Measurements from ENCODE around the gene MAT2B. TPM values are rescaled to one million over a fixed set of nuclear protein-coding genes. Genes with fewer than 3 reads are reported as not detected.
A peak's percentile ranks its signal among the peaks of the same experiment; 100 is the strongest.

Gene MAT2B
- total RNA-seq (100 to 1,000 TPM; 101 to 102 TPM), polyA plus RNA-seq (288 TPM)

DNA sequence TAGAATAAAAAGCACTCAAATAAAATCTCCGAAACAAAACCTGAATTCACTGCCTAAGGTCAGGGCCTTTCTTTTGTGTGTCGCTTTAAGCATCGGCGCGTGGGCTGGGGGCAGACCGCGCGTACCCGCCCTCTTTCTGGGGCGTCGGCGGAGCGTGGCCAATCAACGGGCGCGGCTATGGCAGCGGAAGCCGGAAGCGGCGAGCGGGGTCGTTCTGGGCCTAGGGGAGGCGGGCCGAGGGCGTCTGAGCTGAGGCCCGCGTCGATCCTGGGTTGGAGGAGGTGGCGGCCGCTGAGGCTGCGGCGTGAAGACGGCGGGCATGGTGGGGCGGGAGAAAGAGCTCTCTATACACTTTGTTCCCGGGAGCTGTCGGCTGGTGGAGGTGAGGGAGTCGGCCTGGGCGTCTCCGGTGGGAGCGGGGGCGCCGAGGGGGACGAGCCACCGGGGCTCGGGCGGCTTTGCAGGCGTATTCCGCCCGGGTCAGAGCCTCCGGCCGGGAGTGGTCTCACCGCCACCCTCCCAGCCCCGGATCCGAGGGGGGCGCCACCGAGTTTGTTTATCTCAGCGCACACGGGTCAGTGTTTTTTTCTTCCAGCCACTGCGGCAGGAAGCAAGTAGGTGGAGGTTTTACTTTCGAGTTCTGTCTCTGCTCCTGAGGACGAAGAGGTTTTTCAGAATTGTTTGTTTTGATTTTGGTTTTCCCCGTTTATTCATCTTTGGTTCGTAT, at the start of gene MAT2B:
Gene MAT2B, plus strand, starts transcription at position 252 of the 727 bp plus-strand sequence. Its CDS starts 68 bp downstream, at position 320.
- POLR2A ChIA-PET: interaction anchor here (0.5 to 3.3 kb wide), 6 partner anchors 11 to 89 kb away, joined by 3 to 101 read pairs (median 4); partner anchors contain the start of genes CCNG1, HMMR and NUDCD2

DNA sequence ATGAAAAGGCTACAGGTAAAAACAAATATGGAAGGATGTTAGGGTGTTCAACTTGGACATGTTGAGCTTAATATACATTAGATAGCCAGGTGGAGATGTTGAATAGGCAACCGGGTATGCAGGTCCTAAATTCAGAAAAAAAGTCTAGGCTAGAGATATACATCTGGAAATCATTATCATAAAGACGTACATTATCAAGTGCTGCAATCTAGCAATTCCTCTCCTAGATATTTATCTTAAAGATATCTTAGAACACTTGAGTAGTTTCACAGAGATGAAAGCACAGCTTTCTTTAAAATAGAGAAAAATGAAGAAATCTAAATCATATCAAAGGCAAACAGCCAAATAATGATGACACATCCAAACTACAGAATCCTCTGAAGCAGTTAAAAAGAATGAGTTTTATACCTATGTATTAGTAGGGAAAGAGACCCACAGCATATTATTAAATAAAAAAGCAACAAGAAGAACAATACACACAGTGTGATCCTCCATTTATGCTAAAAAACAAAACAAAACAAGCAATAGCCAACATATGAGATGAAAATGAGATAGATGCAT, 49.3 kb upstream of the MAT2B start:
- Mint-ChIP-seq H3K27me3 (peaks cover 0 to 5% of the 10 kb centered on the region in 2 donors), H3K27ac (peak overlapping the region in 4 of 8 donors; percentile 21 to 79 (median 60)), H3K9me3 (peaks cover 0 to 2% (median 0%) of the 10 kb centered on the region in 5 donors), H3K4me1 (peaks cover 31 to 51% (median 49%) of the 10 kb centered on the region in 3 donors), H3K4me3 (peak overlapping the region in 1 of 7 donors; percentile 49), H3K36me3 (peaks cover 4 to 50% (median 11%) of the 10 kb centered on the region in 3 donors)
- no peaks in the 10 kb centered on the region for H3K9me3 ChIP-seq (ENCODE audit: low read length)
- H3K27ac ChIP-seq (ENCODE audit: low read depth, low read length): no peak overlapping the region
- peaks cover 18% of the 10 kb centered on the region for H3K4me1 ChIP-seq (ENCODE audit: insufficient read depth, low read length)
- CTCF ChIA-PET: no interaction called here
- no peak overlapping the region for H3K4me3 ChIP-seq (ENCODE audit: low read length)
- H3K27me3 ChIP-seq (ENCODE audit: insufficient read depth, low read length, poor library complexity, severe bottlenecking): no peaks in the 10 kb centered on the region
- POLR2A ChIA-PET: no interaction called here
- H3K36me3 ChIP-seq (ENCODE audit: insufficient read depth, low read length): peaks cover 4% of the 10 kb centered on the region
- no peak for DNase-seq

More for the DNA sequence above, at the start of gene MAT2B:
- Mint-ChIP-seq H3K36me3 (peaks cover 0 to 40% (median 2%) of the 10 kb centered on the region in 3 donors), H3K4me1 (peaks cover 58 to 64% (median 62%) of the 10 kb centered on the region in 3 donors), H3K27me3 (peaks cover 0 to 1% of the 10 kb centered on the region in 2 donors), H3K27ac (peak within 1 kb of the TSS; percentile 98 to 100 (median 99)), H3K9me3 (no peaks in the 10 kb centered on the region), H3K4me3 (peak within 1 kb of the TSS; percentile 95 to 99 (median 99))
- Histone ChIP-seq H3K4me3 (ENCODE audit: low read length) (peak within 1 kb of the TSS; percentile 61), H3K36me3 (ENCODE audit: insufficient read depth, low read length) (no peaks in the 10 kb centered on the region), H3K9me3 (ENCODE audit: low read length) (no peaks in the 10 kb centered on the region), H3K27me3 (ENCODE audit: insufficient read depth, low read length, poor library complexity, severe bottlenecking) (no peaks in the 10 kb centered on the region), H3K27ac (ENCODE audit: low read depth, low read length) (peak within 1 kb of the TSS; percentile 86), H3K4me1 (ENCODE audit: insufficient read depth, low read length) (peaks cover 39% of the 10 kb centered on the region)
- CTCF ChIA-PET: interaction anchor here (0.8 to 2.0 kb wide), 7 partner anchors 14 to 67 kb away, joined by 3 to 25 read pairs (median 4); partner anchors contain the start of genes CCNG1, HMMR and NUDCD2
- peak; percentile 94 to 97 (median 95) for DNase-seq

DNA sequence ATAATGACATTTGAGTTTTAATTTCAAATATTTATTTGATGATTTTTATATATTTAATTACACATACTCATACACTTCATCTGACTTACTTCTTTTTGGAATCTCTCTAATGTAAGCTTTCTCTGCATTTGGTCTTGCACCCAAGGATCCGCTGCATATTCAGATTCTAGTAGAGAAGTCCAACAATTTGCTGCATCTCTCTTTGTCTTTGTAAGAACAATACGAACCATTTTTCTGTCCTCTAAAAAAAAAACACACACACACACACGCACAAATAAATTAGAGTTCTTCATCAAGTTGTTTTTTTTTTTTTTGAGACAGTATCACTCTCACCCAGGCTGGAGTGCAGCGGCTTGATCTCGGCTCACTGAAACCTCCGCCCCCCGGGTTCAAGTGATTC, 48.6 kb upstream of the MAT2B start:
- ChIA-PET CTCF (interaction anchor here (1.1 kb wide), 1 partner anchor 12 kb away, joined by 4 read pairs; no protein-coding TSS in a partner anchor), POLR2A (no interaction called here)
- H3K36me3 ChIP-seq (ENCODE audit: insufficient read depth, low read length): peaks cover 4% of the 10 kb centered on the region
- no peak overlapping the region for H3K27ac ChIP-seq (ENCODE audit: low read depth, low read length)
- H3K27ac Mint-ChIP-seq: peak overlapping the region in 3 of 8 donors; percentile 2 to 51 (median 14)
- H3K9me3 Mint-ChIP-seq: peaks cover 0 to 2% (median 0%) of the 10 kb centered on the region in 5 donors
- peaks cover 22% of the 10 kb centered on the region for H3K4me1 ChIP-seq (ENCODE audit: insufficient read depth, low read length)
- no peak overlapping the region for H3K4me3 ChIP-seq (ENCODE audit: low read length)
- H3K36me3 Mint-ChIP-seq: peaks cover 4 to 47% (median 11%) of the 10 kb centered on the region in 3 donors
- no peak for DNase-seq
- H3K27me3 Mint-ChIP-seq: peaks cover 0 to 5% of the 10 kb centered on the region in 2 donors
- no peaks in the 10 kb centered on the region for H3K9me3 ChIP-seq (ENCODE audit: low read length)
- peaks cover 35 to 56% (median 54%) of the 10 kb centered on the region in 3 donors for H3K4me1 Mint-ChIP-seq
- H3K27me3 ChIP-seq (ENCODE audit: insufficient read depth, low read length, poor library complexity, severe bottlenecking): no peaks in the 10 kb centered on the region
- H3K4me3 Mint-ChIP-seq: peak overlapping the region in 1 of 7 donors; percentile 46

DNA sequence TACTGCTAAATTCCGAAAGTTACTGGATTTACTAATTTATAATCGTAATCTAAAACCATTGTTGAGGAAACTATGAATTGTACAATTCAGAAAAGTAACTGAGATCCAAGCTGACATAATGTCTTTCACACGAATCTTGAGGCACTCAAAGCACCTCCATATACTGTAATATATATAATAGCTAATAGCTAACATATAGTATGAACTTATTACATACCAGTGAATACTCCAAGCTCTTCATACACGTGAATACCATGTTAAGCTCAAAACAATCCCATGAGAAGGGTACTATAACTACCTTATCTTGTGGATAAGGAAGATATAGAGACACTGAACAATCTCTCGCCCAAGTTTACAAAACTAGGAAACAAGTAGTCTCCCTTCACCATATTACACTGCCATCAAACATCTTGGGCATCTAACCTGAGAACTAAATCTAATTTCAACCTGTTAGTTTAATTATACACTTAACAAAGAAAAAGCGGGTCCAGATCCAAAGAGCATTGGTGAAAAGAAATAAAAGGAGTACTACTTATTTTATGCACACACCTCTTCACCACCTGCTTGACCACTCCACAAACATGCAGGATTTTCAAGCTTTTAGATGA, 46.5 kb upstream of the MAT2B start:
- Mint-ChIP-seq H3K27me3 (peaks cover 0 to 5% of the 10 kb centered on the region in 2 donors), H3K4me3 (peak overlapping the region; percentile 92 to 98 (median 96)), H3K4me1 (peaks cover 43 to 68% (median 67%) of the 10 kb centered on the region in 3 donors), H3K27ac (peak overlapping the region; percentile 96 to 100 (median 99)), H3K36me3 (peaks cover 4 to 36% (median 8%) of the 10 kb centered on the region in 3 donors), H3K9me3 (peaks cover 0 to 2% (median 0%) of the 10 kb centered on the region in 5 donors)
- Histone ChIP-seq H3K9me3 (ENCODE audit: low read length) (no peaks in the 10 kb centered on the region), H3K27ac (ENCODE audit: low read depth, low read length) (peak overlapping the region; percentile 98), H3K4me1 (ENCODE audit: insufficient read depth, low read length) (peaks cover 30% of the 10 kb centered on the region), H3K27me3 (ENCODE audit: insufficient read depth, low read length, poor library complexity, severe bottlenecking) (no peaks in the 10 kb centered on the region), H3K4me3 (ENCODE audit: low read length) (peak overlapping the region; percentile 99), H3K36me3 (ENCODE audit: insufficient read depth, low read length) (peaks cover 4% of the 10 kb centered on the region)
- ChIA-PET CTCF (interaction anchor here (0.8 to 4.2 kb wide), 12 partner anchors 15 to 57 kb away, joined by 3 to 25 read pairs (median 6); partner anchors contain the start of genes CCNG1 and MAT2B), POLR2A (interaction anchor here (0.6 to 5.1 kb wide), 4 partner anchors 19 to 50 kb away, joined by 3 to 101 read pairs (median 20); partner anchors contain the start of genes CCNG1 and MAT2B)
- DNase-seq: no peak

DNA sequence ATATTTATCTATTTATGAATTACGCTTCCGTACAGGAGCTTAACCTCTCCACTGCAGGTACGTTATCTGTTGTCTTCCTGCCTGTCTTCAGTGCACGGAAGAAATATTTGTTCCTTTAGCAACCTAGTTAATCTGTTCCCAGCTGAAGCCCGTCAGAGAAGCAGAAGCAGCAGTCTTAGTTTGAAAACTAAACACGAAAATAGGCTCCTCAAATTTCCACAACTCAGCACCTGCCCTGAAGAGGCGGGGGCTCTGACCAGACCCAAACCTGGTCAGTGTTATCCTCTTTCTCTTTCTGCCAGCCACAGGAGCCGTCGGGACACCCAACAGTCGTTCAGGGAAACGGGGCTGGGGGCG, 46.0 kb upstream of the MAT2B start:
- Histone ChIP-seq H3K36me3 (ENCODE audit: insufficient read depth, low read length) (peaks cover 4% of the 10 kb centered on the region), H3K27ac (ENCODE audit: low read depth, low read length) (peak overlapping the region; percentile 98), H3K4me3 (ENCODE audit: low read length) (peak overlapping the region; percentile 99), H3K27me3 (ENCODE audit: insufficient read depth, low read length, poor library complexity, severe bottlenecking) (no peaks in the 10 kb centered on the region), H3K9me3 (ENCODE audit: low read length) (no peaks in the 10 kb centered on the region), H3K4me1 (ENCODE audit: insufficient read depth, low read length) (peaks cover 30% of the 10 kb centered on the region)
- Mint-ChIP-seq H3K27me3 (peaks cover 0 to 5% of the 10 kb centered on the region in 2 donors), H3K36me3 (peaks cover 4 to 34% (median 8%) of the 10 kb centered on the region in 3 donors), H3K9me3 (peaks cover 0 to 2% (median 0%) of the 10 kb centered on the region in 5 donors), H3K27ac (peak overlapping the region; percentile 96 to 100 (median 99)), H3K4me3 (peak overlapping the region; percentile 92 to 98 (median 96)), H3K4me1 (peaks cover 43 to 68% (median 67%) of the 10 kb centered on the region in 3 donors)
- CTCF ChIA-PET: interaction anchor here (0.8 to 4.2 kb wide), 13 partner anchors 14 to 57 kb away, joined by 3 to 25 read pairs (median 4); partner anchors contain the start of genes CCNG1 and MAT2B
- no peak for DNase-seq
- POLR2A ChIA-PET: interaction anchor here (0.6 to 5.1 kb wide), 7 partner anchors 18 to 53 kb away, joined by 3 to 101 read pairs (median 3); partner anchors contain the start of genes CCNG1 and MAT2B

DNA sequence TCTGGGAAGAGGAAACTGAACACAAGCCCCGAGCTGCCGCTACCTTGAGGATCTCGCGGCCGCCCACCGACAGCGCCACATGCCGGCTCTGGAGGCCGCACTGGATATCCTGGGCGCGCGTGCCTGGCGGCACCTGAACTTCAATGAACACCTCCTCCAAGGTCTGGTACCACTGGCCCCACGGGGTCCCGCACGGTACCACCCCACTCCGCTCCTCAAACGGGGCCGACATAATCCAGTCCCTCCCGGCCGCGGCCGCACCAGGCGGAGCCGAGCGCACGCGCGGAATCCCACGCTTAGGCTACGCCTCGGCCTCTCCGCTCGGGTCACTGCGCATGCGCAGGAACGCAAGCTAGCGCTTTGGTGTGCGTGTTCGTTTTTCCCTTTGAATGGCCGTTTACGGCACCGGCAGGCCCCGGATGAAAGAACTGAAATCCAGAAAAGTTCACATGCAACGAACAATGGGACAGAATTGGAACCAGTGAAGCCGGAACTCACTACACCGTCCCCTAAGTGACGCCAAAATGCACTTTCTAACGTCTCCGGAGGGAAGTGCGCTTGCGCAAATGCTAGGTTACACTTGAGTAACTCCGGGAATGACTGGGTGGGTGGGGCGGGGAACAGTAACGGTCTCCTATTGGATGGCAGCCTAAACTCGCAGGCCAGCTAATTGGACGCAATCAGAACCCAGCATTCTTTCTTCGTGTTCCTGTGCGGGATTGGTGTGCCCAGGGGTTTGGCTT, 45.4 kb upstream of the MAT2B start, which contains the start of gene NUDCD2:
Gene NUDCD2, minus strand, starts transcription at position 284 of the 743 bp plus-strand sequence. Its CDS starts 52 bp downstream, at position 232.
- H3K27ac ChIP-seq (ENCODE audit: low read depth, low read length): peak within 1 kb of the TSS; percentile 98
- Mint-ChIP-seq H3K36me3 (peaks cover 4 to 28% (median 6%) of the 10 kb centered on the region in 3 donors), H3K9me3 (peaks cover 0 to 2% (median 0%) of the 10 kb centered on the region in 5 donors), H3K4me3 (peak within 1 kb of the TSS; percentile 92 to 98 (median 96)), H3K27me3 (peaks cover 0 to 5% of the 10 kb centered on the region in 2 donors), H3K27ac (peak within 1 kb of the TSS; percentile 96 to 100 (median 99)), H3K4me1 (peaks cover 43 to 65% (median 62%) of the 10 kb centered on the region in 3 donors)
- H3K4me1 ChIP-seq (ENCODE audit: insufficient read depth, low read length): peaks cover 30% of the 10 kb centered on the region
- ChIA-PET CTCF (interaction anchor here (0.7 to 4.2 kb wide), 16 partner anchors 8 to 56 kb away, joined by 3 to 25 read pairs (median 5); partner anchors contain the start of genes CCNG1 and MAT2B), POLR2A (interaction anchor here (0.6 to 5.1 kb wide), 10 partner anchors 19 to 56 kb away, joined by 3 to 101 read pairs (median 3); partner anchors contain the start of genes CCNG1 and MAT2B)
- peak; percentile 92 to 98 (median 97) for DNase-seq
- peaks cover 3% of the 10 kb centered on the region for H3K36me3 ChIP-seq (ENCODE audit: insufficient read depth, low read length)
- no peaks in the 10 kb centered on the region for H3K9me3 ChIP-seq (ENCODE audit: low read length)
- no peaks in the 10 kb centered on the region for H3K27me3 ChIP-seq (ENCODE audit: insufficient read depth, low read length, poor library complexity, severe bottlenecking)
- H3K4me3 ChIP-seq (ENCODE audit: low read length): peak within 1 kb of the TSS; percentile 99

All from CD8-positive, alpha-beta memory T cell (primary cell).